K562 (cell line): Measurements from ENCODE around the gene KCTD21. TPM values are rescaled to one million over a fixed set of nuclear protein-coding genes. Genes with fewer than 3 reads are reported as not detected.

Experiments
- CCAR2 ChIP-seq: fragments of 200-400 bp; formaldehyde crosslinking; IDR thresholded peaks from 2 replicates; pipeline ENCODE4 v1.6.1; 2017; ENCODE audit warnings: mild to moderate bottlenecking, low read depth, low read length
- CEBPB ChIP-seq: fragments of 450-650 bp; IDR thresholded peaks from 2 replicates; pipeline ENCODE4 v1.6.1; 2016; ENCODE audit warnings: missing genetic modification characterization, missing compliant biosample characterization
- DACH1 ChIP-seq: fragments of 450-650 bp; IDR thresholded peaks from 2 replicates; pipeline ENCODE4 v1.6.1; 2018; ENCODE audit not compliant: partially characterized antibody
- FOS ChIP-seq: IDR thresholded peaks from 3 replicates; pipeline ENCODE4 v1.6.1; 2011; ENCODE audit not compliant: insufficient read length; ENCODE audit errors: extremely low read depth
- HDAC1 ChIP-seq, 2 experiments: fragments of 450-650 bp; IDR thresholded peaks; 2 replicates each; pipeline ENCODE4 v1.6.1; 2016 to 2017; ENCODE audit warnings: inconsistent platforms in 1 of 2, mild to moderate bottlenecking in 1 of 2, moderate library complexity in 1 of 2
- HDAC6 ChIP-seq: IDR thresholded peaks from 2 replicates; pipeline ENCODE4 v1.6.1; 2012; ENCODE audit warnings: low read depth, mild to moderate bottlenecking, control low read depth, inconsistent platforms, low read length, moderate library complexity
- HDGF ChIP-seq: fragments of 450-650 bp; IDR thresholded peaks from 2 replicates; pipeline ENCODE4 v1.6.1; 2016
- HLTF ChIP-seq: fragments of 450-650 bp; IDR thresholded peaks from 2 replicates; pipeline ENCODE4 v1.6.1; 2016
- HMG20B ChIP-seq: fragments of 250-450 bp; sonication (Bioruptor Pico); IDR thresholded peaks from 2 replicates; pipeline ENCODE4 v1.5.0; 2021; ENCODE audit warnings: mild to moderate bottlenecking
- MCM2 ChIP-seq: fragments of 450-650 bp; IDR thresholded peaks from 2 replicates; pipeline ENCODE4 v1.6.1; 2017; ENCODE audit warnings: low read depth, mild to moderate bottlenecking
- MXD1 ChIP-seq: fragments of 250-450 bp; sonication (Bioruptor Pico); IDR thresholded peaks from 2 replicates; pipeline ENCODE4 v1.8.0; 2021; ENCODE audit warnings: borderline replicate concordance, mild to moderate bottlenecking, moderate library complexity; ENCODE audit not compliant: poor library complexity, severe bottlenecking
- MYBL2 ChIP-seq, 2 experiments: fragments of 450-650 bp in 1 of 2; sonication (generic) in 1 of 2; formaldehyde crosslinking in 1 of 2; IDR thresholded peaks; 2 replicates each; pipeline versions ENCODE4 v1.6.1 to v1.8.1; 2017 to 2022; ENCODE audit warnings: borderline replicate concordance in 1 of 2, inconsistent platforms in 1 of 2, low read depth in 1 of 2, mild to moderate bottlenecking in 1 of 2, missing genetic modification reagents in 1 of 2, moderate library complexity in 1 of 2
- SREBF2 ChIP-seq: sonication (generic); formaldehyde crosslinking; IDR thresholded peaks from 2 replicates; pipeline ENCODE4 v1.4.0; 2020; ENCODE audit warnings: mild to moderate bottlenecking, missing genetic modification reagents
- TAF15 ChIP-seq: fragments of 200-400 bp; formaldehyde crosslinking; IDR thresholded peaks from 2 replicates; pipeline ENCODE4 v1.6.1; 2017; ENCODE audit warnings: mild to moderate bottlenecking, low read depth, low read length, moderate library complexity
- TGIF2 ChIP-seq: sonication (generic); formaldehyde crosslinking; IDR thresholded peaks from 2 replicates; pipeline ENCODE4 v1.8.1; 2022; ENCODE audit warnings: mild to moderate bottlenecking, missing genetic modification reagents, moderate library complexity
- ZC3H8 ChIP-seq: fragments of 450-650 bp; IDR thresholded peaks from 2 replicates; pipeline ENCODE4 v1.6.1; 2017
- ZKSCAN8 ChIP-seq: fragments of 200-800 bp; sonication (Bioruptor generic); IDR thresholded peaks from 2 replicates; pipeline ENCODE4 v1.6.1; 2016; ENCODE audit warnings: missing genetic modification characterization, missing compliant biosample characterization
- ZNF696 ChIP-seq: fragments of 250-450 bp; sonication (Bioruptor Pico); conservative IDR thresholded peaks from 2 replicates; pipeline ENCODE4 v1.4.0; 2020; ENCODE audit warnings: mild to moderate bottlenecking, moderate library complexity
- ZNF77 ChIP-seq: fragments of 250-450 bp; sonication (Bioruptor Pico); IDR thresholded peaks from 2 replicates; pipeline ENCODE4 v1.5.0; 2020
- ZNF79 ChIP-seq: fragments of 250-450 bp; sonication (Bioruptor Pico); IDR thresholded peaks from 2 replicates; pipeline ENCODE4 v1.4.0; 2020; ENCODE audit warnings: low read depth, mild to moderate bottlenecking, moderate library complexity
- polyA plus RNA-seq, 8 experiments: library from polyadenylated mRNA; depleted of rRNA in 4 of 8; stranded (reverse) in 5 of 8; unstranded in 3 of 8; fragments of >200 nt; fragmentation: Nextera tagmentation in 2 of 8; fragmentation: Illumina TruSeq in 1 of 8; extraction: Ambion mirVana in 2 of 8; extraction: Trizol in 1 of 8; gene quantifications; 2 replicates each; pipeline versions ENCODE4 v1.2.1 to v1.2.3, GENCODE V29; 2011 to 2014; ENCODE audit warnings: inconsistent platforms in 1 of 8, missing spikeins in 1 of 8
- total RNA-seq, 7 experiments: library from RNA; depleted of rRNA in 6 of 7; stranded (reverse); fragments of >200 nt in 6 of 7; fragmentation: Illumina TruSeq in 2 of 7; extraction: Trizol in 2 of 7; gene quantifications; 2 replicates each; pipeline versions ENCODE4 v1.2.1 to v1.2.3, GENCODE V29; 2011 to 2021; ENCODE audit warnings: low replicate concordance in 1 of 7
- TF ChIP-seq, protein P1 (sequence below), 2 experiments: fragments of 150-350 bp in 1 of 2; IDR thresholded peaks; 2 replicates each; pipeline ENCODE4 v1.6.1; 2012 to 2016; ENCODE audit warnings: low read depth in 2 of 2, low read length in 2 of 2, mild to moderate bottlenecking in 1 of 2, moderate library complexity in 1 of 2
- TF ChIP-seq, protein P2 (sequence below), 2 experiments: fragments of 250-450 bp in 1 of 2; fragments of 450-650 bp in 1 of 2; sonication (Bioruptor Pico) in 1 of 2; IDR thresholded peaks; 2 replicates each; pipeline versions ENCODE4 v1.6.1 to v1.8.0; 2016 to 2021; ENCODE audit warnings: mild to moderate bottlenecking in 2 of 2, moderate library complexity in 2 of 2, missing compliant biosample characterization in 1 of 2, missing genetic modification characterization in 1 of 2
- TF ChIP-seq, protein P3 (sequence below): sonication (generic); formaldehyde crosslinking; IDR thresholded peaks from 2 replicates; pipeline ENCODE4 v1.9.0; 2022; ENCODE audit warnings: mild to moderate bottlenecking, missing genetic modification reagents

The KCTD21 gene
- total and polyA plus RNA-seq, 9 of the 15 experiments (the other 6 are each of a cell fraction or from before 2014, with no cell fraction given), result 0.34 to 5.4 (median 1.9) TPM

DNA sequence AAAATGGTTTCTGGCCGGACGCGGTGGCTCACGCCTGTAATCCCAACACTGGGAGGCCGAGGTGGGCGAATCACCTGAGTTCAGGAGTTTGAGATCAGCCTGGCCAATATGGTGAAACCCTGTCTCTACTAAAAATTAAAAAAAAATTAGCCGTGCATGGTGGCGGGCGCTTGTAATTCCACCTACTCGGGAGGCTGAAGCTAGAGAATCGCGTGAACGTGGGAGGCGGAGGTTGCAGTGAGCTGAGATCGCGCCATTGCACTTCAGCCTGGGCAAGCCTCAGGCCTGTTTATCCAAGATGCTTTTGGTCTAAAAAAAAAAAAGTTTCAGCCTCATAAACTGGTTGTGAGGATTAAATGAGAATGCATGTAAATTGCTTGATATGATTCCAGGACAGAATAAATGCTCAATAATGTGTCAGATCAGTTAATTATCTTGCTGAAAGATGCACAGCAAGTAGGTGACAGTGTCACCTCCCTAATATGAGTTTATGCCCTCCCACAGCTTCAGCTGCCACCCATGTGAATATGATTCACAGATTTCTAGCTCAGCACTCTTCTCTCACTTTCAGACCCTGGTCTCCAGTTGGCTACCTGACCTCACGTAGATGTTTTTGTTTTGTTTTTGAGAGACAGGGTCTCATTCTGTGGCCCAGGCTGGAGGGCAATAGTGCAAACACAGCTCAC, 47.9 kb downstream of the KCTD21 start (continued):
- TF ChIP-seq ZKSCAN8, result no peak
- no peak for TF ChIP-seq ZNF79 (CRISPR knock-in tag)
- no peak for TF ChIP-seq MXD1 (CRISPR knock-in tag)
- TF ChIP-seq, protein P1, sequence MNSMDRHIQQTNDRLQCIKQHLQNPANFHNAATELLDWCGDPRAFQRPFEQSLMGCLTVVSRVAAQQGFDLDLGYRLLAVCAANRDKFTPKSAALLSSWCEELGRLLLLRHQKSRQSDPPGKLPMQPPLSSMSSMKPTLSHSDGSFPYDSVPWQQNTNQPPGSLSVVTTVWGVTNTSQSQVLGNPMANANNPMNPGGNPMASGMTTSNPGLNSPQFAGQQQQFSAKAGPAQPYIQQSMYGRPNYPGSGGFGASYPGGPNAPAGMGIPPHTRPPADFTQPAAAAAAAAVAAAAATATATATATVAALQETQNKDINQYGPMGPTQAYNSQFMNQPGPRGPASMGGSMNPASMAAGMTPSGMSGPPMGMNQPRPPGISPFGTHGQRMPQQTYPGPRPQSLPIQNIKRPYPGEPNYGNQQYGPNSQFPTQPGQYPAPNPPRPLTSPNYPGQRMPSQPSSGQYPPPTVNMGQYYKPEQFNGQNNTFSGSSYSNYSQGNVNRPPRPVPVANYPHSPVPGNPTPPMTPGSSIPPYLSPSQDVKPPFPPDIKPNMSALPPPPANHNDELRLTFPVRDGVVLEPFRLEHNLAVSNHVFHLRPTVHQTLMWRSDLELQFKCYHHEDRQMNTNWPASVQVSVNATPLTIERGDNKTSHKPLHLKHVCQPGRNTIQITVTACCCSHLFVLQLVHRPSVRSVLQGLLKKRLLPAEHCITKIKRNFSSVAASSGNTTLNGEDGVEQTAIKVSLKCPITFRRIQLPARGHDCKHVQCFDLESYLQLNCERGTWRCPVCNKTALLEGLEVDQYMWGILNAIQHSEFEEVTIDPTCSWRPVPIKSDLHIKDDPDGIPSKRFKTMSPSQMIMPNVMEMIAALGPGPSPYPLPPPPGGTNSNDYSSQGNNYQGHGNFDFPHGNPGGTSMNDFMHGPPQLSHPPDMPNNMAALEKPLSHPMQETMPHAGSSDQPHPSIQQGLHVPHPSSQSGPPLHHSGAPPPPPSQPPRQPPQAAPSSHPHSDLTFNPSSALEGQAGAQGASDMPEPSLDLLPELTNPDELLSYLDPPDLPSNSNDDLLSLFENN (IDR thresholded peaks at IDR 0.05; ENCODE audit: low read depth in 2 of 2, low read length in 2 of 2), result no peak
- peak in 1 of 2 experiments; percentile 50; a peak in 1 of 4 replicates for TF ChIP-seq HDAC1 (IDR thresholded peaks at IDR 0.05)
- TF ChIP-seq SREBF2 (CRISPR knock-in tag), result no peak
- no peak for TF ChIP-seq MCM2
- TF ChIP-seq MYBL2 (IDR thresholded peaks at IDR 0.05; ENCODE audit: low read depth), result no peak
- TF ChIP-seq MYBL2 (CRISPR knock-in tag; IDR thresholded peaks at IDR 0.05; ENCODE audit: borderline replicate concordance), result no peak
- TF ChIP-seq, protein P2, sequence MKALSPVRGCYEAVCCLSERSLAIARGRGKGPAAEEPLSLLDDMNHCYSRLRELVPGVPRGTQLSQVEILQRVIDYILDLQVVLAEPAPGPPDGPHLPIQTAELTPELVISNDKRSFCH (CRISPR knock-in tag; IDR thresholded peaks at IDR 0.05), result no peak
- TF ChIP-seq, protein P2 (tag; IDR thresholded peaks at IDR 0.05), result no peak
- peak; percentile 14 for TF ChIP-seq DACH1
- TF ChIP-seq HDGF, result no peak
- no peak for TF ChIP-seq ZNF696 (CRISPR knock-in tag)
- peak; percentile 15; the same call in 1 of the 2 replicates for TF ChIP-seq CEBPB (tag)
- no peak for TF ChIP-seq TAF15
- TF ChIP-seq ZC3H8, result no peak
- TF ChIP-seq HDAC6, result no peak
- no peak for TF ChIP-seq TGIF2 (CRISPR knock-in tag)
- no peak for TF ChIP-seq CCAR2
- no peak for TF ChIP-seq HLTF
- TF ChIP-seq, protein P3, sequence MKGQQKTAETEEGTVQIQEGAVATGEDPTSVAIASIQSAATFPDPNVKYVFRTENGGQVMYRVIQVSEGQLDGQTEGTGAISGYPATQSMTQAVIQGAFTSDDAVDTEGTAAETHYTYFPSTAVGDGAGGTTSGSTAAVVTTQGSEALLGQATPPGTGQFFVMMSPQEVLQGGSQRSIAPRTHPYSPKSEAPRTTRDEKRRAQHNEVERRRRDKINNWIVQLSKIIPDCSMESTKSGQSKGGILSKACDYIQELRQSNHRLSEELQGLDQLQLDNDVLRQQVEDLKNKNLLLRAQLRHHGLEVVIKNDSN (CRISPR knock-in tag), result no peak
- no peak for TF ChIP-seq ZNF77 (CRISPR knock-in tag)
- TF ChIP-seq FOS, result no peak
- TF ChIP-seq HMG20B, result no peak
